Nephron (organoid): ENCODE data around the gene PIGN.

Source experiments
- H3K27ac Mint-ChIP-seq, 3 experiments: 2 replicates each; pipeline ENCODE4 v1.8.0; 2020; ENCODE audit warnings: mixed read lengths in 3 of 3, mild to moderate bottlenecking in 2 of 3, moderate library complexity in 1 of 3
- H3K27me3 Mint-ChIP-seq: 2 replicates; pipeline ENCODE4 v1.8.0; 2021; ENCODE audit warnings: low read depth, mild to moderate bottlenecking, moderate library complexity, mixed read lengths
- H3K36me3 Mint-ChIP-seq: 2 replicates; pipeline ENCODE4 v1.8.0; 2020; ENCODE audit warnings: low read depth, mixed read lengths
- H3K4me1 Mint-ChIP-seq: 2 replicates; pipeline ENCODE4 v1.8.0; 2020; ENCODE audit warnings: mixed read lengths
- H3K4me3 Mint-ChIP-seq, 3 experiments: 2 replicates each; pipeline ENCODE4 v1.8.0; 2020; ENCODE audit warnings: mild to moderate bottlenecking in 3 of 3, mixed read lengths in 3 of 3, moderate library complexity in 2 of 3
- H3K9me3 Mint-ChIP-seq: 2 replicates; pipeline ENCODE4 v1.8.0; 2020; ENCODE audit warnings: mixed read lengths
- CTCF ChIP-seq, 3 experiments: fragments of 200-600 bp; sonication (generic); IDR thresholded peaks; one replicate each; pipeline ENCODE4 v1.5.0; 2021; ENCODE audit warnings: antibody characterized with exemption in 3 of 3; ENCODE audit not compliant: unreplicated experiment in 3 of 3

The PIGN gene

GRCh38 chr18:62211325-62211828 is 24.5 kb upstream of the PIGN start:
- Mint-ChIP-seq H3K27me3 (no peaks in the 10 kb centered on the region), H3K4me3 (no peak overlapping the region), H3K9me3 (peaks cover 8% of the 10 kb centered on the region)

GRCh38 chr18:62210138-62210537 is 23.3 kb upstream of the PIGN start:
- TF ChIP-seq CTCF (IDR thresholded peaks at IDR 0.05; ENCODE audit: unreplicated experiment in 3 of 3) = no peak
- H3K9me3 Mint-ChIP-seq = peaks cover 8% of the 10 kb centered on the region
- no peaks in the 10 kb centered on the region for H3K27me3 Mint-ChIP-seq

More at GRCh38 chr18:62211325-62211828, 24.5 kb upstream of the PIGN start:
- peaks cover 39% of the 10 kb centered on the region for H3K36me3 Mint-ChIP-seq
- TF ChIP-seq CTCF (IDR thresholded peaks at IDR 0.05; ENCODE audit: unreplicated experiment in 3 of 3) = no peak
- H3K27ac Mint-ChIP-seq = no peak overlapping the region
- no peaks in the 10 kb centered on the region for H3K4me1 Mint-ChIP-seq

GRCh38 chr18:62209046-62209445 is 22.2 kb upstream of the PIGN start:
- Mint-ChIP-seq H3K27ac (no peak overlapping the region), H3K4me1 (no peaks in the 10 kb centered on the region), H3K4me3 (no peak overlapping the region), H3K27me3 (no peaks in the 10 kb centered on the region), H3K36me3 (peaks cover 34% of the 10 kb centered on the region), H3K9me3 (peaks cover 8% of the 10 kb centered on the region)
- no peak for TF ChIP-seq CTCF (IDR thresholded peaks at IDR 0.05; ENCODE audit: unreplicated experiment in 3 of 3)

More at GRCh38 chr18:62210138-62210537, 23.3 kb upstream of the PIGN start:
- peaks cover 39% of the 10 kb centered on the region for H3K36me3 Mint-ChIP-seq
- H3K27ac Mint-ChIP-seq = no peak overlapping the region
- H3K4me3 Mint-ChIP-seq = no peak overlapping the region
- no peaks in the 10 kb centered on the region for H3K4me1 Mint-ChIP-seq

- H3K27ac Mint-ChIP-seq = no peak overlapping the region
- TF ChIP-seq CTCF (IDR thresholded peaks at IDR 0.05; ENCODE audit: unreplicated experiment in 3 of 3) = no peak
- no peak overlapping the region for H3K4me3 Mint-ChIP-seq
- peaks cover 8% of the 10 kb centered on the region for H3K9me3 Mint-ChIP-seq
- H3K4me1 Mint-ChIP-seq = no peaks in the 10 kb centered on the region
- no peaks in the 10 kb centered on the region for H3K27me3 Mint-ChIP-seq
- H3K36me3 Mint-ChIP-seq = peaks cover 20% of the 10 kb centered on the region
Measured at GRCh38 chr18:62206593-62206992, 19.7 kb upstream of the PIGN start.

GRCh38 chr18:62205824-62206223 is 19.0 kb upstream of the PIGN start:
- no peak for TF ChIP-seq CTCF (IDR thresholded peaks at IDR 0.05; ENCODE audit: unreplicated experiment in 3 of 3)
- Mint-ChIP-seq H3K4me1 (no peaks in the 10 kb centered on the region), H3K36me3 (peaks cover 19% of the 10 kb centered on the region), H3K27me3 (no peaks in the 10 kb centered on the region), H3K9me3 (peaks cover 8% of the 10 kb centered on the region), H3K4me3 (no peak overlapping the region), H3K27ac (no peak overlapping the region)

- Mint-ChIP-seq H3K4me1 (no peaks in the 10 kb centered on the region), H3K27ac (no peak overlapping the region), H3K9me3 (no peaks in the 10 kb centered on the region), H3K4me3 (no peak overlapping the region), H3K27me3 (no peaks in the 10 kb centered on the region), H3K36me3 (no peaks in the 10 kb centered on the region)
- no peak for TF ChIP-seq CTCF (IDR thresholded peaks at IDR 0.05; ENCODE audit: unreplicated experiment in 3 of 3)
Measured at GRCh38 chr18:62201870-62202269, 15.0 kb upstream of the PIGN start.
